Measurements from ENCODE around the gene OAS3.

The OAS3 gene

GRCh38 chr12:112898380-112898779 lies 39.9 kb upstream of the OAS3 start:
- DNase-seq (ENCODE audit: extremely low spot score): no peak
- ChIA-PET POLR2A (no interaction called here), CTCF (interaction anchor here (0.6 kb wide), 1 partner anchor 147 kb away, joined by 3 read pairs; no protein-coding TSS in a partner anchor)
- TF ChIP-seq SUZ12 (IDR thresholded peaks at IDR 0.05) (no peak), HDGF (IDR thresholded peaks at IDR 0.05; ENCODE audit: borderline replicate concordance) (no peak), SP1 (IDR thresholded peaks at IDR 0.05) (no peak), TARDBP (IDR thresholded peaks at IDR 0.05) (no peak), L3MBTL2 (conservative IDR thresholded peaks at IDR 0.05) (no peak), FOXA1 (IDR thresholded peaks at IDR 0.05) (no peak), FOXM1 (IDR thresholded peaks at IDR 0.05; ENCODE audit: borderline replicate concordance) (no peak), NFRKB (IDR thresholded peaks at IDR 0.05) (no peak), ZNF384 (IDR thresholded peaks at IDR 0.05) (no peak), ARNT (IDR thresholded peaks at IDR 0.05) (no peak), BHLHE40 (IDR thresholded peaks at IDR 0.05; ENCODE audit: borderline replicate concordance) (no peak), CTBP1 (IDR thresholded peaks at IDR 0.05; ENCODE audit: borderline replicate concordance) (no peak), LEF1 (IDR thresholded peaks at IDR 0.05; ENCODE audit: borderline replicate concordance) (no peak), FOXK2 (IDR thresholded peaks at IDR 0.05) (no peak), PKNOX1 (IDR thresholded peaks at IDR 0.05) (no peak), ELF4 (IDR thresholded peaks at IDR 0.05) (no peak)

- ChIA-PET POLR2A (no interaction called here), CTCF (interaction anchor here (0.7 to 1.4 kb wide), 4 partner anchors 9 to 229 kb away, joined by 3 to 5 read pairs (median 3); no protein-coding TSS in a partner anchor)
- DNase-seq (ENCODE audit: extremely low spot score): peak; percentile 59
- TF ChIP-seq NFRKB (IDR thresholded peaks at IDR 0.05) (no peak), TARDBP (IDR thresholded peaks at IDR 0.05) (no peak), FOXA1 (IDR thresholded peaks at IDR 0.05) (no peak), L3MBTL2 (conservative IDR thresholded peaks at IDR 0.05) (no peak), SUZ12 (IDR thresholded peaks at IDR 0.05) (no peak), PKNOX1 (IDR thresholded peaks at IDR 0.05) (no peak), SP1 (IDR thresholded peaks at IDR 0.05) (no peak), HDGF (IDR thresholded peaks at IDR 0.05; ENCODE audit: borderline replicate concordance) (no peak), ARNT (IDR thresholded peaks at IDR 0.05) (no peak), ELF4 (IDR thresholded peaks at IDR 0.05) (no peak), FOXK2 (IDR thresholded peaks at IDR 0.05) (no peak), ZNF384 (IDR thresholded peaks at IDR 0.05) (no peak), LEF1 (IDR thresholded peaks at IDR 0.05; ENCODE audit: borderline replicate concordance) (no peak), CTBP1 (IDR thresholded peaks at IDR 0.05; ENCODE audit: borderline replicate concordance) (no peak), BHLHE40 (IDR thresholded peaks at IDR 0.05; ENCODE audit: borderline replicate concordance) (no peak)
Observed at GRCh38 chr12:112900298-112901145, 37.8 kb upstream of the OAS3 start.

- TF ChIP-seq ZNF384 (IDR thresholded peaks at IDR 0.05) (no peak), CTBP1 (IDR thresholded peaks at IDR 0.05; ENCODE audit: borderline replicate concordance) (no peak), L3MBTL2 (conservative IDR thresholded peaks at IDR 0.05) (no peak), NFRKB (IDR thresholded peaks at IDR 0.05) (no peak), FOXM1 (IDR thresholded peaks at IDR 0.05; ENCODE audit: borderline replicate concordance) (no peak), BHLHE40 (IDR thresholded peaks at IDR 0.05; ENCODE audit: borderline replicate concordance) (no peak), TARDBP (IDR thresholded peaks at IDR 0.05) (no peak), HDGF (IDR thresholded peaks at IDR 0.05; ENCODE audit: borderline replicate concordance) (no peak), SP1 (IDR thresholded peaks at IDR 0.05) (no peak), ELF4 (IDR thresholded peaks at IDR 0.05) (no peak), ARNT (IDR thresholded peaks at IDR 0.05) (no peak), PKNOX1 (IDR thresholded peaks at IDR 0.05) (no peak), FOXA1 (IDR thresholded peaks at IDR 0.05) (no peak), FOXK2 (IDR thresholded peaks at IDR 0.05) (no peak), SUZ12 (IDR thresholded peaks at IDR 0.05) (no peak), LEF1 (IDR thresholded peaks at IDR 0.05; ENCODE audit: borderline replicate concordance) (no peak)
- no peak for DNase-seq (ENCODE audit: extremely low spot score)
- POLR2A ChIA-PET: no interaction called here
- CTCF ChIA-PET: interaction anchor here (0.8 kb wide), 1 partner anchor 41 kb away, joined by 3 read pairs; no protein-coding TSS in a partner anchor
Observed at GRCh38 chr12:112901271-112901670, 37.0 kb upstream of the OAS3 start.

GRCh38 chr12:112904571-112904970 lies 33.7 kb upstream of the OAS3 start:
- TF ChIP-seq ELF4 (IDR thresholded peaks at IDR 0.05) (no peak), ARNT (IDR thresholded peaks at IDR 0.05) (no peak), SP1 (IDR thresholded peaks at IDR 0.05) (no peak), NFRKB (IDR thresholded peaks at IDR 0.05) (no peak), TARDBP (IDR thresholded peaks at IDR 0.05) (no peak), SUZ12 (IDR thresholded peaks at IDR 0.05) (no peak), HDGF (IDR thresholded peaks at IDR 0.05; ENCODE audit: borderline replicate concordance) (no peak), PKNOX1 (IDR thresholded peaks at IDR 0.05) (no peak), ZNF384 (IDR thresholded peaks at IDR 0.05) (no peak), L3MBTL2 (conservative IDR thresholded peaks at IDR 0.05) (no peak), FOXM1 (IDR thresholded peaks at IDR 0.05; ENCODE audit: borderline replicate concordance) (no peak), BHLHE40 (IDR thresholded peaks at IDR 0.05; ENCODE audit: borderline replicate concordance) (no peak), CTBP1 (IDR thresholded peaks at IDR 0.05; ENCODE audit: borderline replicate concordance) (no peak), FOXA1 (IDR thresholded peaks at IDR 0.05) (no peak), FOXK2 (IDR thresholded peaks at IDR 0.05) (no peak), LEF1 (IDR thresholded peaks at IDR 0.05; ENCODE audit: borderline replicate concordance) (no peak)
- ChIA-PET CTCF (no interaction called here), POLR2A (no interaction called here)
- DNase-seq (ENCODE audit: extremely low spot score): no peak

Data from HEK293T (cell line).